ENCODE results near the gene OR51D1.

The OR51D1 gene

GRCh38 chr11:4644233-4644632 lies 7.0 kb downstream of the OR51D1 start:
- no peak for DNase-seq (ENCODE audit: low read depth in 2 of 2)

- no peak for DNase-seq (ENCODE audit: low read depth in 2 of 2)
Measured at GRCh38 chr11:4645974-4646373, 8.7 kb downstream of the OR51D1 start.

- no peak for DNase-seq (ENCODE audit: low read depth in 2 of 2)
Measured at GRCh38 chr11:4647766-4648165, 10.5 kb downstream of the OR51D1 start.

- DNase-seq (ENCODE audit: low read depth in 2 of 2): no peak
Measured at GRCh38 chr11:4654635-4655369, 17.5 kb downstream of the OR51D1 start.

- no peak for DNase-seq (ENCODE audit: low read depth in 2 of 2)
Measured at GRCh38 chr11:4658629-4659445, 21.6 kb downstream of the OR51D1 start.

GRCh38 chr11:4662876-4663275 lies 25.6 kb downstream of the OR51D1 start:
- DNase-seq (ENCODE audit: low read depth in 2 of 2): no peak

- no peak for DNase-seq (ENCODE audit: low read depth in 2 of 2)
Measured at GRCh38 chr11:4664183-4664582, 26.9 kb downstream of the OR51D1 start.

- no peak for DNase-seq (ENCODE audit: low read depth in 2 of 2)
Measured at GRCh38 chr11:4664786-4665185, 27.5 kb downstream of the OR51D1 start.

- DNase-seq (ENCODE audit: low read depth in 2 of 2): no peak
Measured at GRCh38 chr11:4665424-4665823, 28.1 kb downstream of the OR51D1 start.

GRCh38 chr11:4671741-4672140 lies 34.5 kb downstream of the OR51D1 start:
- DNase-seq (ENCODE audit: low read depth in 2 of 2): no peak

GRCh38 chr11:4672470-4672869 lies 35.2 kb downstream of the OR51D1 start:
- DNase-seq (ENCODE audit: low read depth in 2 of 2): no peak

GRCh38 chr11:4673781-4674180 lies 36.5 kb downstream of the OR51D1 start:
- DNase-seq (ENCODE audit: low read depth in 2 of 2): no peak

GRCh38 chr11:4677948-4678347 lies 40.7 kb downstream of the OR51D1 start:
- DNase-seq (ENCODE audit: low read depth in 2 of 2): no peak

- DNase-seq (ENCODE audit: low read depth in 2 of 2): no peak
Measured at GRCh38 chr11:4680341-4680740, 43.1 kb downstream of the OR51D1 start.

- DNase-seq (ENCODE audit: low read depth in 2 of 2): no peak
Measured at GRCh38 chr11:4682623-4683419, 45.5 kb downstream of the OR51D1 start.

GRCh38 chr11:4684631-4685285 lies 47.5 kb downstream of the OR51D1 start:
- no peak for DNase-seq (ENCODE audit: low read depth in 2 of 2)
